ENCODE results near the gene KTN1.

DNA sequence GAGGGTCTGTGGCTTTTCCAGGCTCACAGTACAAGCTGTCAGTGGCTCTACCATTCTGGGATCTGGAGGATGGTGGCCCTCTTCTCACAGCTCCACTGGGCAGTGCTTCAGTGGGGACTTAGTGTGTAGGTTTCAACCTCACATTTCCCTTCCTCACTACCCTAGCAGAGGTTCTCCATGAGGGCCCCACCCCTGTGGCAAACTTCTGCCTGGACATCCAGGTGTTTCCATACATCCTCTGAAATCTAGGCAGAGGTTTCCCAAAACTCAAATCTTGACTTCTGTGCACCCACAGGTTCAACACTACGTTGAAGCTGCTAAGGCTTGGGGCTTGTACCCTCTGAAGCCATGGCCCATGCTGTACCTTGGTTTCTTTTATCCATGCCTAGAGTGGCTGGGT lies 40.3 kb downstream of the KTN1 start:
- no peak for TF ChIP-seq CTCF (IDR thresholded peaks at IDR 0.05)
- no peak for TF ChIP-seq POLR2A (IDR thresholded peaks at IDR 0.05)

All from ovary (tissue), 3 donors.